22Rv1 (cell line): Measurements from ENCODE around the gene C8A.

Experiments
- H3K27ac ChIP-seq: fragments of 450-650 bp; 2 replicates; pipeline ENCODE4 v1.5.1; 2017
- ZFX ChIP-seq: fragments of 450-650 bp; IDR thresholded peaks from 2 replicates; pipeline ENCODE4 v1.6.1; 2017; ENCODE audit warnings: antibody characterized with exemption, borderline replicate concordance
- TF ChIP-seq, protein P1 (sequence below): fragments of 450-650 bp; IDR thresholded peaks from 2 replicates; pipeline ENCODE4 v1.5.1; 2017; ENCODE audit warnings: mild to moderate bottlenecking

C8A gene

DNA sequence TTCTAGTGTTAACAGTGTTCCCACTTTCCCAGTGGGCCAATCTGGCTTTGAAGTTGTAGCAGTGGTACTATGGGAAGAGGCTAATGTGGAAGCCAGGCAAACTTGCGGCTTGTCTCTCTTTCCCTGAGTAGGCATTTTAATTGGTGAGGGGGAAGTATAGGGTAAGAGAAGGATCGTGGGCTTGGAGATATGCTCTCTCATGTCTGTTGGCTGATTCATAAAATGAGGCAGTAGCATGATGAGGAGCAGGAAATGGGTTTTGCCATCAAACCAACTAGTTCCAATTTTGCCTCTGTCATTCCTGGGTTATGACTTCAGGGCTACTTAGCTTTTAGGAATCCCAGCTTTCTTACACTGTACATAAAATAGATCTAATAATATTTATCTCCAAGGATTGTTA lies 12.1 kb downstream of the C8A start:
- no peak overlapping the region for H3K27ac ChIP-seq
- TF ChIP-seq, protein P1, sequence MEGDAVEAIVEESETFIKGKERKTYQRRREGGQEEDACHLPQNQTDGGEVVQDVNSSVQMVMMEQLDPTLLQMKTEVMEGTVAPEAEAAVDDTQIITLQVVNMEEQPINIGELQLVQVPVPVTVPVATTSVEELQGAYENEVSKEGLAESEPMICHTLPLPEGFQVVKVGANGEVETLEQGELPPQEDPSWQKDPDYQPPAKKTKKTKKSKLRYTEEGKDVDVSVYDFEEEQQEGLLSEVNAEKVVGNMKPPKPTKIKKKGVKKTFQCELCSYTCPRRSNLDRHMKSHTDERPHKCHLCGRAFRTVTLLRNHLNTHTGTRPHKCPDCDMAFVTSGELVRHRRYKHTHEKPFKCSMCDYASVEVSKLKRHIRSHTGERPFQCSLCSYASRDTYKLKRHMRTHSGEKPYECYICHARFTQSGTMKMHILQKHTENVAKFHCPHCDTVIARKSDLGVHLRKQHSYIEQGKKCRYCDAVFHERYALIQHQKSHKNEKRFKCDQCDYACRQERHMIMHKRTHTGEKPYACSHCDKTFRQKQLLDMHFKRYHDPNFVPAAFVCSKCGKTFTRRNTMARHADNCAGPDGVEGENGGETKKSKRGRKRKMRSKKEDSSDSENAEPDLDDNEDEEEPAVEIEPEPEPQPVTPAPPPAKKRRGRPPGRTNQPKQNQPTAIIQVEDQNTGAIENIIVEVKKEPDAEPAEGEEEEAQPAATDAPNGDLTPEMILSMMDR = no peak

DNA sequence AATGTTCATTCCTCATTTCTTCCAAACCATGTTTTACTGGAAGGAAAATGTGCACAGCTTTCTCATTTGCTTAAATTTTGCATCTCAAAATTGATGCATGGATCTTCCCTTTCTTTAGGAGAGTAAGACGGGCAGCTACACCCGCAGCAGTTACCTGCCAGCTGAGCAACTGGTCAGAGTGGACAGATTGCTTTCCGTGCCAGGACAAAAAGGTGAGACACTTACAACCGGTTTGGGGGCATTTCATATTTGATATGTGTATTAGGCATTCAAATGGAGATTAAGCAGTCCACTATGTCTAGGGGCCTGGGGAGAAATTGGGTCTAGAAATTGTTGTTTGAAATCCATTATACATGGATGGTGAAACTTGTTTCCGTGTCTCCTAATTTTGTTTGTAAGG lies 12.9 kb downstream of the C8A start:
- H3K27ac ChIP-seq = no peak overlapping the region
- TF ChIP-seq, protein P1 = no peak
- TF ChIP-seq ZFX = no peak

DNA sequence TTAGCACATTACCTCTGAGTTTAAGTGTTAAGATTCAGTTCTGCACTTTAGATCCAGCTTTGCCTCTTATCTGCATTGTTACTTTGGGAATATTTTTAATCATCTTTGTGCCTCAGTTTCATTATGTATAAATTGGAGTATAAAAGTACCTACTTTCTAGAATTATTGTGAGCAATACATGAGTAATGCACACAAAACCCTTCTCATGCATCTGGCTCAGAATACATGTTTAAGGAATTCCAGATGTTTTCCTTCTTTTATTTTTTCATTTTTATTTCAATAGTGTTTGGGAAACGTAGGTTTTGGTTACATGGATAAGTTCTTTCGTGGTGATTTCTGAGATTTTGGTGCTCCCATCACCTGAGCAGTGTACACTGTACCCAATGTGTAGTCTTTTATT lies 14.2 kb downstream of the C8A start:
- TF ChIP-seq ZFX = no peak
- TF ChIP-seq, protein P1 = no peak
- no peak overlapping the region for H3K27ac ChIP-seq

DNA sequence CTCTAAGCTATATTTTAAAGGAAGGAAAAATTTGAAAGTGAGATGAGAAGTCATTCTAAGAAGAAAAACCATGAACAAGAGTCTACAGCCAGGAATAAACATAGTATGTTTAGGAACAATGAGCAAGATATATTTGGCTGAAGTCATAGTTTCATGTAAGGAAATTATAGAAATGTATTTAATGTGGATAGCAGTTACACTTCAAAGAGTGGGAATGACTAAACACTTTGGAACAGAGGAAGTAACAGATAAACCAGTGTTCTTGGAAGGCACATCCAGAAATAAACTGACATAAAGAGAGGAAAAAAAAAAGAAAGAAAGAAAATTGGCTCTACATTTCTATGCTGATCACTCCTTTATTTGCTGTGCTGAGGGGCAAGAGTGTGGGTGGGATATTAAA lies 18.0 kb downstream of the C8A start:
- H3K27ac ChIP-seq = no peak overlapping the region

DNA sequence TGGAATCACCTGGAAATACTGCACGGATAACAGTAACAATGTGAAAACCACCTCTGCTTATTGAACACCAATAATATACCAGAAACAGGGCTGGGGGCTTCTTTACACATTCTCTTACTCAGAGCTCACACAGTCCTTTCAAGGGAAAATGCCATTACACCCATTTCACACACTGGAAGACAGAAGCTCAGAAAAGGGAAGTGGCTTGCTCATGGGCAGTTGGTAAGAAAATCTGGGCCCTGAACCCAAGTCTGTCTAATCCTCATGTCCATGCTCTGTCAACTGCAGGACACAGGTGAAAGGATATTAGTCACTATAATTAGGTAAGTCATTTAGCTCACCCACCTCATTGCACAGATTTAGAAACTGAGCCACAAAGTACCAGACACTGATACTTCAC lies 18.6 kb downstream of the C8A start:
- TF ChIP-seq, protein P1 = no peak
- TF ChIP-seq ZFX = no peak
- H3K27ac ChIP-seq = no peak overlapping the region

More for the DNA sequence above, 18.0 kb downstream of the C8A start:
- TF ChIP-seq, protein P1 = no peak
- no peak for TF ChIP-seq ZFX

DNA sequence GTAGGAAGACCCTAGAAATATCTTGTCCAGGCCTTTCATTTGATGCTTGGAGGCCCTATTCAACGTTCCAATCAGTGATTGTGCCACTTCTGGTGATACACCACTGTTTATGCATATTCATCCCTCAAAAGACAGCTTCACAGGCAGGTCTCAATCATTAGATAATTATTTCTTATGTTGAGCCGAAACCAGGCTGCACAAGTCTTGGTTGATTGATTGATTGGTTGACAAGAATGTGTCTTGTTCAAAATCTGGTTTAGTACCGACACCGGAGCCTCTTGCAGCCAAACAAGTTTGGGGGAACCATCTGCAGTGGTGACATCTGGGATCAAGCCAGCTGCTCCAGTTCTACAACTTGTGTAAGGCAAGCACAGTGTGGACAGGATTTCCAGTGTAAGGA lies 20.1 kb downstream of the C8A start:
- H3K27ac ChIP-seq = no peak overlapping the region
- TF ChIP-seq, protein P1 = no peak
- no peak for TF ChIP-seq ZFX

DNA sequence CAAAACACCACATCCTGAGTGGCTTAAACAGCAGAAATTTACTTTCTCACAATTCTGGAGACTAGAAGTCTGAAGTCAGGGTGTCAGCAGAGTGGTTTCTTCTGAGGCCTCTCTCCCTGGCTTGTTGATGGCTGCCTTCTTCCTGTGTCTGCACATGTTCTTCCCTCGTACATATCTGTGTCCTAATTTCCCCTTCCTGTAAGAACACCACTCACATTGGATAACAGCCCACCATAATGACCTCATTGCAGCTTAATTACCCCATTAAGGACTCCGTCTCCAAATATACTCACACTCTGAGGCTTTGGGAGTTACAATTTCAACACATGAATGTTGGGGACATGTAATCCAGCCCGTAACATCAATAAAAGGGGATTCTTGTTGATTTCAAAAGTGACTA lies 23.4 kb downstream of the C8A start:
- no peak for TF ChIP-seq ZFX
- TF ChIP-seq, protein P1 = no peak
- H3K27ac ChIP-seq = no peak overlapping the region
